ENCODE results near the gene TEDC2. TPM values are rescaled to one million over a fixed set of nuclear protein-coding genes. Genes with fewer than 3 reads are reported as not detected.

TEDC2 gene
- total RNA-seq, 1 experiment from 2014 or later: 35.5 TPM

DNA sequence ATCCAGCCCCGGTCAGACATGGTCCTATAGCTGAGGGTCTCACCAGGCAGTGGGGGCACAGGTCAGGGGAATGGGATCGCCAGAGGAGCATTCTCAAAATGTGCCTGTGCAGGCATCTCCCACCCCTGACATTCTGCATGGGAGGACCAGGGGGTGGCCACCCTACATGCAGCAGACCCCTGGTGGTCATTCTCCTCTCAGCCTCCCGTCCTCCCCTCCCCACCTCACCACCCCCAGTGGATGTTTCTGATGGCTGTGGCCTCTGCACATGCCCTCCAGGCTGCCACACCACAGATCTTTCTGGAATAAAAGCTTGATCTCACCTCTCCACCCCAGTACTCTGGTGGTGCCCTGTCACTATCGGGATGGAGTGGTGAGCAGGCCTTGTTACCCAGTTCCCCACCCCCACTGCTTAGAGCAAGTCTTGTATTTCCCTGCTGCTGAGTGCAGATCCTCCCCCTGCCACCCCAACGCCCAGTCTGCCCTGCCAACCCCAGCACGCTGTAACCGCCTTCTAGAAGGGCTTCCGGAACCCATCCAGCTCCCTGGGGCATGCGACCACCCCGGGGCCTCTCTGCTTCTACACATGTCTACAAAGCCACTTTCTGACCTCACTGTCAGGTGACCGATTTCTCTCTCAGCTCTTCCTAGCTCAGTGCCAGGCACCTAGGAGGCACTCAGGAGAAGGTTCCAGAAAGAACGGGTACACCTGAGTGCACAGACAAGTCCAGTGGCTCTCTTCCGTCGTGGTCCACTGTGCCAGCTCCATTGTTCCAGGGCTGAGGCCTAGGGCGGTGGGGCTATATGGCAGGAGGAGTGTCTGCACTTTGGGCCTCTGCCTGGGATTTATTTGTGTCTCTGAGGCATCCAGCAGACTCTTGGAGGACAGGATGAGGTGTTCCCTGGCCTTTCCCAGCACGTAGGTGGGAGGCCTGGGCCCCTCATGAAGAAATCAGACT is 24.3 kb downstream of the TEDC2 start:
- no peak overlapping the region for H3K27ac ChIP-seq (ENCODE audit: low read length)
- H3F3A ChIP-seq (ENCODE audit: low read length, unreplicated experiment): no peaks in the 10 kb centered on the region
- TF ChIP-seq EZH2phosphoT487 (IDR thresholded peaks at IDR 0.05; ENCODE audit: borderline replicate concordance, low read length): no peak
- H3K27me3 ChIP-seq (ENCODE audit: low read length): no peaks in the 10 kb centered on the region
- ChIA-PET POLR2A (ENCODE audit: unreplicated experiment) (no interaction called here), CTCF (no interaction called here)
- no peaks in the 10 kb centered on the region for H3K4me1 ChIP-seq (ENCODE audit: insufficient read depth, low read length)
- ATAC-seq: no peak
- H4K20me1 ChIP-seq (ENCODE audit: low read length): no peaks in the 10 kb centered on the region
- H3K4me2 ChIP-seq (ENCODE audit: low read length): no peak overlapping the region
- no peak overlapping the region for H2AFZ ChIP-seq (ENCODE audit: low read length)
- H3K9me2 ChIP-seq (replicated peaks; ENCODE audit: low read length): no peaks in the 10 kb centered on the region
- H3K4me3 ChIP-seq (ENCODE audit: low read length): no peak overlapping the region
- DNase-seq: no peak
- H3K9ac ChIP-seq (ENCODE audit: low read length): no peak overlapping the region
- H3K9me3 ChIP-seq (ENCODE audit: low read length): no peaks in the 10 kb centered on the region
- H3K79me2 ChIP-seq (ENCODE audit: low read length): no peaks in the 10 kb centered on the region
- no peaks in the 10 kb centered on the region for H3K36me3 ChIP-seq (ENCODE audit: low read depth, low read length)
- no TSS peak for BruUV-seq (replicated peaks)
- intact Hi-C loops (cut with micrococcal nuclease): no loop called here

DNA sequence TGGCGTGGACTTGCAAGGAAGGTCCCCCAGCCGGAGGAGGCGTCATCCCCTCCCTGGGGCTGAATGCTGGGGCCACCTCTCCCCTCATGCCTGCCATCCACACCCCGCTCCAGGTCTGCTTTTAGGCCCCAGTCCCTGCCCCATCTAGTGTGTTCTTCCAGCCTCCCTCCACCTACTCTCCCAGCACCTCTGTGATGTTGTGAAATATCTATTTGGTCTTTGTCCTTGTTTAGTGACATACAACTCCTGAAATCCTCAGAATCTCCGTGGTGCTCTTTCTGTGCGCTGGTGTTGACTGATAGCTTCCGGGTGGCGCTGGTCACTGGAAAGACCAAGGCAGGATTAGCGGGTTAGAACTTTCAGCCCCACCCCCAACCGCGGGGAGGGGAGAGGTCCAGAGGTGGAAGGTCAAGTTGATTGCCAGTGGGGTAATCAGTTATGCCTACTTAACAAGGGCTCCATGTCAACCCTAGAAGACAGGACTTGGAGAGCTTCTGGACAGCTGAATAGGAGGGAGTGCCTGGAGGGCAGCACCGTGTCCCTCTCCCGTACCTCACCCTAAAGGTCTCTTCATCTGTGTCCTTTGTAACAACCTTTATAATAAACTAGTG is 25.1 kb downstream of the TEDC2 start:
- no peaks in the 10 kb centered on the region for H3K36me3 ChIP-seq (ENCODE audit: low read depth, low read length)
- H3K4me3 ChIP-seq (ENCODE audit: low read length): no peak overlapping the region
- no peaks in the 10 kb centered on the region for H3K9me2 ChIP-seq (replicated peaks; ENCODE audit: low read length)
- ChIA-PET POLR2A (ENCODE audit: unreplicated experiment) (no interaction called here), CTCF (no interaction called here)
- ATAC-seq: no peak
- H3K4me1 ChIP-seq (ENCODE audit: insufficient read depth, low read length): no peaks in the 10 kb centered on the region
- TF ChIP-seq CTCF (conservative IDR thresholded peaks at IDR 0.05; ENCODE audit: low read depth, low read length): no peak
- TF ChIP-seq EZH2 (IDR thresholded peaks at IDR 0.05; ENCODE audit: low read length, unreplicated experiment): no peak
- TF ChIP-seq EZH2phosphoT487 (IDR thresholded peaks at IDR 0.05; ENCODE audit: borderline replicate concordance, low read length): no peak
- H3K9ac ChIP-seq (ENCODE audit: low read length): no peak overlapping the region
- H3K27ac ChIP-seq (ENCODE audit: low read length): no peak overlapping the region
- H3K9me3 ChIP-seq (ENCODE audit: low read length): no peaks in the 10 kb centered on the region
- BruUV-seq (replicated peaks): no TSS peak
- H4K20me1 ChIP-seq (ENCODE audit: low read length): no peaks in the 10 kb centered on the region
- H3K27me3 ChIP-seq (ENCODE audit: low read length): no peaks in the 10 kb centered on the region
- DNase-seq: no peak
- H2AFZ ChIP-seq (ENCODE audit: low read length): no peak overlapping the region
- H3K4me2 ChIP-seq (ENCODE audit: low read length): no peak overlapping the region
- no peaks in the 10 kb centered on the region for H3F3A ChIP-seq (ENCODE audit: low read length, unreplicated experiment)
- intact Hi-C loops (cut with micrococcal nuclease): no loop called here
- no peaks in the 10 kb centered on the region for H3K79me2 ChIP-seq (ENCODE audit: low read length)

DNA sequence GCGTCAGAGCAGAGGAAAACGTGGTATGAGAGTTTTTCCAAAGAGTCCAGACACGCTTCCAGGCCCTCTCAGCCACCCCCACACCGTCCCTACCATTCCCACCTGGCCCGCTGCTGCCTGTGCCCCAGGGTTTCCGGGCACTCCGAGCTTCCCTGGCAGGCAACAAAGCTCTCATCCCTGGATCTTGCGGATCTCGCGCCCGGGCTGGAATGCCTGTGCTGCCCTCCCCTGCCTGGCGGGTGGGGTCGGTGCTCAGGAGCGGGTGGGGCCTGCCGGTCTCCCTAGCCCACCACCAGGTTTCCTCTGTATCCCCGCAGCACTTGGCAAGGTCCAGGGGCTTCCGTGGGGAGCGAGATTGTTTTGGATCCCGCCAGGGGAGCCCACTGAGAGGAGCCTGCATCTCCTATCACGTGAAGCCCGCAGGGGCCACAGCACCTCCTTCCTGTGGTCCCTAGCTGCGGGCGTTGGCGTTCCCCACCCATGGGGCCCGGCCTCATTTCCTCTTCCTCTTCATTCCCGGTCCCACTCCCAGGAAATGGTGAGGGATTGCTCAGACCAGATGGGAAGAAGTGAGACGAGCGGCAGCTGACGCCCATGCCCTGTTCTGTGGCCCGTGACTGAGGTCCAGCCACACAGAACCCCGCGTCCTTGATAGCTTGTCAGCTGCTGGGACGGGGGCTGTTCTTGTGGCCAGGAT is 26.1 kb downstream of the TEDC2 start:
- Histone ChIP-seq H3K9me3 (ENCODE audit: low read length) (no peaks in the 10 kb centered on the region), H3F3A (ENCODE audit: low read length, unreplicated experiment) (no peaks in the 10 kb centered on the region), H3K27ac (ENCODE audit: low read length) (no peak overlapping the region), H4K20me1 (ENCODE audit: low read length) (no peaks in the 10 kb centered on the region), H3K9me2 (replicated peaks; ENCODE audit: low read length) (no peaks in the 10 kb centered on the region), H3K4me3 (ENCODE audit: low read length) (no peak overlapping the region), H3K36me3 (ENCODE audit: low read depth, low read length) (no peaks in the 10 kb centered on the region), H3K79me2 (ENCODE audit: low read length) (no peaks in the 10 kb centered on the region), H3K4me1 (ENCODE audit: insufficient read depth, low read length) (no peaks in the 10 kb centered on the region), H3K27me3 (ENCODE audit: low read length) (no peaks in the 10 kb centered on the region), H3K9ac (ENCODE audit: low read length) (no peak overlapping the region), H2AFZ (ENCODE audit: low read length) (no peak overlapping the region), H3K4me2 (ENCODE audit: low read length) (no peak overlapping the region)
- CTCF ChIA-PET: no interaction called here
- POLR2A ChIA-PET (ENCODE audit: unreplicated experiment): no interaction called here
- TF ChIP-seq CTCF (conservative IDR thresholded peaks at IDR 0.05; ENCODE audit: low read depth, low read length): no peak
- TF ChIP-seq EZH2phosphoT487 (IDR thresholded peaks at IDR 0.05; ENCODE audit: borderline replicate concordance, low read length): no peak
- no peak for TF ChIP-seq EZH2 (IDR thresholded peaks at IDR 0.05; ENCODE audit: low read length, unreplicated experiment)
- DNase-seq (no peak), ATAC-seq (no peak)
- intact Hi-C loops (cut with micrococcal nuclease): no loop called here
- no TSS peak for BruUV-seq (replicated peaks)

Measured in PC-3 (cell line).